ENCODE data around the gene NAA50. TPM values are rescaled to one million over a fixed set of nuclear protein-coding genes. Genes with fewer than 3 reads are reported as not detected.

The NAA50 gene
- total RNA-seq, 1 experiment from 2014 or later: 989 TPM

DNA sequence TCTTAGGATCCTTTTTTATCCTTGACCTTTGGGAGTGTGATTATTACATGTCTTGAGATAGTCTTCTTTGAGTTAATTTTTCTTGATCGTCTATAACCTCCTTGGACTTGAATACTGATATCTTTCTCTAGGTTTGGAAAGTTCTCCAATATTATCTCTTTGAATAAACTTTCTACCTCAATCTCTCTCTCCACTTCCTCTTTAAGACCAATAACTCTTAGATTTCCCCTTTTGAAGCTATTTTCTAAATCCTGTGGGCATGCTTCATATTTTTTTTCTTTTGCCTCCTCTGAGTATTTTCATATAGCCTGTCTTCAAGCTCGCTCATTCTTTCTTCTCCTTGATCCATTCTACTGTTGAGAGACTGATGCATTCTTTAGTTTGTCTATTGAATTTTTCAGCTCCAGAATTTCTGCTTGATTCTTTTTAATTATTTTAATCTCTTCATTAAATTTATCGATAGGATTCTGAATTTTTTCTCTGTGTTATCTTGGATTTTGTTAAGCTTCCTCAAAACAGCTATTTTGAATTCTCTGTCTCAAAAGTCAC is 61.7 kb downstream of the NAA50 start:
- ChIA-PET POLR2A (ENCODE audit: unreplicated experiment) (no interaction called here), CTCF (no interaction called here)
- Histone ChIP-seq H3K9me2 (replicated peaks; ENCODE audit: low read length) (no peaks in the 10 kb centered on the region), H3K4me1 (ENCODE audit: insufficient read depth, low read length) (no peaks in the 10 kb centered on the region), H3K4me2 (ENCODE audit: low read length) (no peak overlapping the region), H3K79me2 (ENCODE audit: low read length) (0 out of 2 replicates have a peak, but pooled peaks cover 4% of the 10 kb centered on the region), H3K9me3 (ENCODE audit: low read length) (no peaks in the 10 kb centered on the region), H3K4me3 (ENCODE audit: low read length) (no peak overlapping the region), H3K36me3 (ENCODE audit: low read depth, low read length) (peaks cover 10% of the 10 kb centered on the region; the same call in 1 of the 2 replicates), H2AFZ (ENCODE audit: low read length) (no peak overlapping the region), H3K27ac (ENCODE audit: low read length) (no peak overlapping the region), H3K9ac (ENCODE audit: low read length) (no peak overlapping the region), H3F3A (ENCODE audit: low read length, unreplicated experiment) (no peaks in the 10 kb centered on the region), H4K20me1 (ENCODE audit: low read length) (no peaks in the 10 kb centered on the region), H3K27me3 (ENCODE audit: low read length) (no peaks in the 10 kb centered on the region)
- TF ChIP-seq EZH2 (IDR thresholded peaks at IDR 0.05; ENCODE audit: low read length, unreplicated experiment): no peak
- TF ChIP-seq, protein P1, sequence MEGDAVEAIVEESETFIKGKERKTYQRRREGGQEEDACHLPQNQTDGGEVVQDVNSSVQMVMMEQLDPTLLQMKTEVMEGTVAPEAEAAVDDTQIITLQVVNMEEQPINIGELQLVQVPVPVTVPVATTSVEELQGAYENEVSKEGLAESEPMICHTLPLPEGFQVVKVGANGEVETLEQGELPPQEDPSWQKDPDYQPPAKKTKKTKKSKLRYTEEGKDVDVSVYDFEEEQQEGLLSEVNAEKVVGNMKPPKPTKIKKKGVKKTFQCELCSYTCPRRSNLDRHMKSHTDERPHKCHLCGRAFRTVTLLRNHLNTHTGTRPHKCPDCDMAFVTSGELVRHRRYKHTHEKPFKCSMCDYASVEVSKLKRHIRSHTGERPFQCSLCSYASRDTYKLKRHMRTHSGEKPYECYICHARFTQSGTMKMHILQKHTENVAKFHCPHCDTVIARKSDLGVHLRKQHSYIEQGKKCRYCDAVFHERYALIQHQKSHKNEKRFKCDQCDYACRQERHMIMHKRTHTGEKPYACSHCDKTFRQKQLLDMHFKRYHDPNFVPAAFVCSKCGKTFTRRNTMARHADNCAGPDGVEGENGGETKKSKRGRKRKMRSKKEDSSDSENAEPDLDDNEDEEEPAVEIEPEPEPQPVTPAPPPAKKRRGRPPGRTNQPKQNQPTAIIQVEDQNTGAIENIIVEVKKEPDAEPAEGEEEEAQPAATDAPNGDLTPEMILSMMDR (conservative IDR thresholded peaks at IDR 0.05; ENCODE audit: low read depth, low read length): no peak
- no peak for TF ChIP-seq EZH2phosphoT487 (IDR thresholded peaks at IDR 0.05; ENCODE audit: borderline replicate concordance, low read length)
- intact Hi-C loops (cut with micrococcal nuclease): no loop called here
- DNase-seq (no peak), ATAC-seq (no peak)
- BruUV-seq (replicated peaks): no TSS peak

DNA sequence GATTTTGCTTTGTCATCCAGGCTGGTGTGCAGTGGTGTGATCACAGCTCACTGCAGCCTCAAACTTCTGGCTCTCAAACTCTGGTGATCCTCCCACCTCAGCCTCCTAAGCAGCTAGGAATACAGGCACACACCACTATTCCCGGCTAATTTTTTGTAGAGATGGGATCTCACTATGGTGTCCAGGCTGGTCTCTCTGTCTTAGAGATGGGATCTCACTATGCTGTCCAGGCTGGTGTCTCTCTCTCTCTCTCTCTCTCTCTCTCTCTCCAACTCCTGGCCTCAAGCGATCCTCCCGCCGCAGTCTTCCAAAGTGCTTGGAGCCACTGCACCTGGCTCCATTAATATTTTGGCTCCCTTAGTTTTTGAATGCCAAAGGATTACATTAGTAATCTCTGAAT is 67.3 kb downstream of the NAA50 start:
- H3K9ac ChIP-seq (ENCODE audit: low read length): no peak overlapping the region
- ChIA-PET CTCF (no interaction called here), POLR2A (ENCODE audit: unreplicated experiment) (no interaction called here)
- no peak for DNase-seq
- H3K9me3 ChIP-seq (ENCODE audit: low read length): no peaks in the 10 kb centered on the region
- TF ChIP-seq, protein P1 (conservative IDR thresholded peaks at IDR 0.05; ENCODE audit: low read depth, low read length): no peak
- no peak for TF ChIP-seq EZH2phosphoT487 (IDR thresholded peaks at IDR 0.05; ENCODE audit: borderline replicate concordance, low read length)
- TF ChIP-seq EZH2 (IDR thresholded peaks at IDR 0.05; ENCODE audit: low read length, unreplicated experiment): no peak
- no peak overlapping the region for H3K4me3 ChIP-seq (ENCODE audit: low read length)
- H3K4me2 ChIP-seq (ENCODE audit: low read length): no peak overlapping the region
- no peaks in the 10 kb centered on the region for H3K79me2 ChIP-seq (ENCODE audit: low read length)
- intact Hi-C loops (cut with micrococcal nuclease): no loop called here
- no peak for ATAC-seq
- no peaks in the 10 kb centered on the region for H3K27me3 ChIP-seq (ENCODE audit: low read length)
- no peaks in the 10 kb centered on the region for H4K20me1 ChIP-seq (ENCODE audit: low read length)
- no peaks in the 10 kb centered on the region for H3K9me2 ChIP-seq (replicated peaks; ENCODE audit: low read length)
- 0 out of 2 replicates have a peak, but pooled peaks cover 2% of the 10 kb centered on the region for H3K36me3 ChIP-seq (ENCODE audit: low read depth, low read length)
- H2AFZ ChIP-seq (ENCODE audit: low read length): no peak overlapping the region
- H3K27ac ChIP-seq (ENCODE audit: low read length): no peak overlapping the region
- H3K4me1 ChIP-seq (ENCODE audit: insufficient read depth, low read length): no peaks in the 10 kb centered on the region
- H3F3A ChIP-seq (ENCODE audit: low read length, unreplicated experiment): no peaks in the 10 kb centered on the region
- no TSS peak for BruUV-seq (replicated peaks)

DNA sequence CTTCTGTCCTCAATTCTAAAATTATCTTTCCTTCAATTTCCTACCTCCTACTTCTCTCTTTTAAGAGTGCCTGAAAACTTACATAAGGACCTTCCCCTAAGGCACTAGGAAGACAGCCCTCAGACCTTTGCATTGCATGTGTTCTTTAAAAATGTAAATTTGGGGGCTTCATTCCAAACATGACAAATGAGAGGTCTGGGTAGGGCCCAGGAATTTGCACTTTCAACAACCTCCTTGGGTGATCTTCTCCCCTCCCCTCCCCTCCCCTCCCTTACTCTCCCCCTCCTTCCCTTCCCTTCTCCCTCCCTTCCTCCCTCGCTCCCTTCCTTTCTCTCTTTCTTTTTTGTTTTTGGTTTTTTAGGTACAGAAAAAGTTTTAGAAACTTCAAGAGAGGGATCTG is 68.3 kb downstream of the NAA50 start:
- no peak overlapping the region for H3K27ac ChIP-seq (ENCODE audit: low read length)
- ChIA-PET CTCF (no interaction called here), POLR2A (ENCODE audit: unreplicated experiment) (no interaction called here)
- H2AFZ ChIP-seq (ENCODE audit: low read length): no peak overlapping the region
- H3K4me3 ChIP-seq (ENCODE audit: low read length): no peak overlapping the region
- no peaks in the 10 kb centered on the region for H3K4me1 ChIP-seq (ENCODE audit: insufficient read depth, low read length)
- H3F3A ChIP-seq (ENCODE audit: low read length, unreplicated experiment): no peaks in the 10 kb centered on the region
- H3K4me2 ChIP-seq (ENCODE audit: low read length): no peak overlapping the region
- H3K27me3 ChIP-seq (ENCODE audit: low read length): no peaks in the 10 kb centered on the region
- H3K36me3 ChIP-seq (ENCODE audit: low read depth, low read length): 0 out of 2 replicates have a peak, but pooled peaks cover 2% of the 10 kb centered on the region
- BruUV-seq (replicated peaks): no TSS peak
- H3K9ac ChIP-seq (ENCODE audit: low read length): no peak overlapping the region
- H3K9me3 ChIP-seq (ENCODE audit: low read length): no peaks in the 10 kb centered on the region
- TF ChIP-seq EZH2 (IDR thresholded peaks at IDR 0.05; ENCODE audit: low read length, unreplicated experiment) (no peak), EZH2phosphoT487 (IDR thresholded peaks at IDR 0.05; ENCODE audit: borderline replicate concordance, low read length) (no peak)
- H3K9me2 ChIP-seq (replicated peaks; ENCODE audit: low read length): no peaks in the 10 kb centered on the region
- H3K79me2 ChIP-seq (ENCODE audit: low read length): no peaks in the 10 kb centered on the region
- intact Hi-C loops (cut with micrococcal nuclease): no loop called here
- DNase-seq: no peak
- ATAC-seq: no peak
- no peaks in the 10 kb centered on the region for H4K20me1 ChIP-seq (ENCODE audit: low read length)
